Panc1 (cell line): ENCODE data around the gene CLDN4. TPM values are rescaled to one million over a fixed set of nuclear protein-coding genes. Genes with fewer than 3 reads are reported as not detected.
A peak's percentile ranks its signal among the peaks of the same experiment; 100 is the strongest.

Source experiments
- ATAC-seq: fragments of 200-7000 bp; cut with Tn5 transposase; 2 replicates; pipeline ENCODE4 v1.9.1; 2020; ENCODE audit warnings: mild to moderate bottlenecking, moderate library complexity
- BruUV-seq: library from RNA; stranded (reverse); fragments of 400-500 nt; replicated peaks from 2 replicates; lab custom pipeline; 2021; lab: Mats Ljungman, UMichigan
- CTCF ChIA-PET: fragments of 300-600 bp; sonication (Branson Sonifier 250); formaldehyde crosslinking; loops from one replicate; lab custom pipeline; 2022; ENCODE audit warnings: antibody characterized with exemption; lab: Charles Lee
- POLR2A ChIA-PET: fragments of 300-600 bp; sonication (Branson Sonifier 250); formaldehyde crosslinking; loops from one replicate; lab custom pipeline; 2022; ENCODE audit warnings: antibody characterized with exemption; lab: Charles Lee
- DNase-seq: peaks from one replicate; pipeline ENCODE4 v3.0.0-alpha.2; 2010; ENCODE audit warnings: low read depth, low spot score
- H3K27ac ChIP-seq: 2 replicates; pipeline ENCODE4 v1.5.1; 2011; ENCODE audit warnings: mild to moderate bottlenecking, low read length, inconsistent platforms
- H3K27me3 ChIP-seq: fragments of 200-500 bp; sonication (Bioruptor generic); 2 replicates; pipeline ENCODE4 v1.6.0; 2014; ENCODE audit warnings: low read length, inconsistent platforms; ENCODE audit not compliant: control insufficient read depth, insufficient read depth
- H3K36me3 ChIP-seq: fragments of 200-500 bp; sonication (Bioruptor generic); 2 replicates; pipeline ENCODE4 v1.5.1; 2014; ENCODE audit warnings: inconsistent platforms, mild to moderate bottlenecking, low read length, moderate library complexity; ENCODE audit not compliant: control insufficient read depth, insufficient read depth
- H3K4me1 ChIP-seq: 2 replicates; pipeline ENCODE4 v1.5.1; 2011; ENCODE audit warnings: inconsistent platforms, mild to moderate bottlenecking, low read length, moderate library complexity; ENCODE audit not compliant: control insufficient read depth, insufficient read depth
- H3K4me3 ChIP-seq, 2 experiments: 2 replicates each; pipeline ENCODE4 v1.5.1; 2011 to 2012; ENCODE audit warnings: low read depth in 2 of 2, low read length in 2 of 2, mild to moderate bottlenecking in 2 of 2, inconsistent platforms in 1 of 2, moderate library complexity in 1 of 2
- H3K9me3 ChIP-seq: fragments of 200-500 bp; sonication (Bioruptor generic); 2 replicates; pipeline ENCODE4 v1.5.1; 2014; ENCODE audit warnings: low read depth, mild to moderate bottlenecking, inconsistent platforms, low read length, moderate library complexity; ENCODE audit not compliant: control insufficient read depth, insufficient read depth
- CTCF ChIP-seq: fragments of 450-650 bp; IDR thresholded peaks from 2 replicates; pipeline ENCODE4 v1.5.1; 2017; ENCODE audit warnings: mild to moderate bottlenecking
- POLR2AphosphoS5 ChIP-seq: IDR thresholded peaks from 2 replicates; pipeline ENCODE4 v1.6.1; 2012; ENCODE audit warnings: mild to moderate bottlenecking, low read depth, low read length, moderate library complexity
- REST ChIP-seq, 2 experiments: IDR thresholded peaks; 2 replicates each; pipeline ENCODE4 v1.6.1; 2011 to 2012; ENCODE audit warnings: low read depth in 2 of 2, control low read depth in 1 of 2, low read length in 1 of 2, mild to moderate bottlenecking in 1 of 2, moderate library complexity in 1 of 2; ENCODE audit not compliant: insufficient read depth in 1 of 2
- SIN3A ChIP-seq: IDR thresholded peaks from 2 replicates; pipeline ENCODE4 v1.6.1; 2012; ENCODE audit warnings: low read depth, mild to moderate bottlenecking, low read length, moderate library complexity, borderline replicate concordance; ENCODE audit not compliant: insufficient read depth
- TCF7L2 ChIP-seq: IDR thresholded peaks from 2 replicates; pipeline ENCODE4 v1.6.1; 2011; ENCODE audit warnings: mild to moderate bottlenecking, low read depth, low read length, inconsistent platforms
- in situ Hi-C: cut with HindIII; loops from 2 replicates; pipeline ENCODE4 v1.10.0; 2016; ENCODE audit warnings: low sequenced_read_pairs, low pct_unique_long_range_greater_than_20kb
- intact Hi-C: fragments of 100-400 bp; cut with micrococcal nuclease; formaldehyde crosslinking; loops from one replicate; pipeline ENCODE4 v1.10.0; 2022; ENCODE audit not compliant: unreplicated experiment
- total RNA-seq: library from RNA; stranded (reverse); gene quantifications from one replicate; pipeline ENCODE4 v1.2.1, GENCODE V29; 2021; ENCODE audit not compliant: unreplicated experiment

The CLDN4 gene
- total RNA-seq, 1 experiment from 2014 or later = 295 TPM

- in situ Hi-C loops = no loop called here
- no peaks in the 10 kb centered on the region; the same call in 1 of the 2 replicates for H3K36me3 ChIP-seq
- no TSS peak for BruUV-seq
- H3K4me3 ChIP-seq = peak overlapping the region in 1 of 2 experiments; percentile 15; a peak in 2 of 4 replicates
- H3K9me3 ChIP-seq = no peaks in the 10 kb centered on the region
- CTCF ChIA-PET = interaction anchor here (0.6 to 1.0 kb wide), 3 partner anchors 15 to 255 kb away, joined by 4 to 5 read pairs (median 5); partner anchors contain the start of gene METTL27
- H3K27ac ChIP-seq = peak overlapping the region; percentile 79
- ATAC-seq = peak; percentile 57
- POLR2A ChIA-PET = interaction anchor here (0.6 to 0.9 kb wide), 2 partner anchors 48 to 87 kb away, joined by 3 to 11 read pairs; no protein-coding TSS in a partner anchor
- H3K4me1 ChIP-seq = peaks cover 54% of the 10 kb centered on the region
- no peaks in the 10 kb centered on the region for H3K27me3 ChIP-seq
- intact Hi-C loops = no loop called here
- peak; percentile 78 for DNase-seq
- TF ChIP-seq SIN3A (no peak), TCF7L2 (peak; percentile 86), REST (IDR thresholded peaks at IDR 0.05; ENCODE audit: insufficient read depth in 1 of 2, low read depth in 2 of 2, low read length in 1 of 2) (peak in 1 of 2 experiments; percentile 56; a peak in 1 of 4 replicates), CTCF (no peak), POLR2AphosphoS5 (peak; percentile 55)
Observed at GRCh38 chr7:73827567-73828106, 3.2 kb upstream of the CLDN4 start.

GRCh38 chr7:73828107-73828803 is 2.5 kb upstream of the CLDN4 start:
- DNase-seq = peak; percentile 88
- in situ Hi-C loops (no loop called here), intact Hi-C loops (no loop called here)
- no peak for TF ChIP-seq CTCF
- no peak for TF ChIP-seq POLR2AphosphoS5
- no peak for TF ChIP-seq SIN3A
- TF ChIP-seq TCF7L2 = no peak
- no peak for TF ChIP-seq REST (IDR thresholded peaks at IDR 0.05; ENCODE audit: insufficient read depth in 1 of 2, low read depth in 2 of 2, low read length in 1 of 2)
- BruUV-seq = no TSS peak
- H3K4me1 ChIP-seq = peaks cover 48% of the 10 kb centered on the region
- POLR2A ChIA-PET = interaction anchor here (0.6 to 0.9 kb wide), 2 partner anchors 48 to 88 kb away, joined by 3 to 11 read pairs; no protein-coding TSS in a partner anchor
- H3K36me3 ChIP-seq = no peaks in the 10 kb centered on the region; the same call in 1 of the 2 replicates
- no peaks in the 10 kb centered on the region for H3K9me3 ChIP-seq
- peak overlapping the region in 1 of 2 experiments; percentile 33; a peak in 2 of 4 replicates for H3K4me3 ChIP-seq
- ATAC-seq = peak; percentile 62
- CTCF ChIA-PET = interaction anchor here (1.0 kb wide), 1 partner anchor 17 kb away, joined by 4 read pairs; no protein-coding TSS in a partner anchor
- no peaks in the 10 kb centered on the region for H3K27me3 ChIP-seq
- H3K27ac ChIP-seq = peak overlapping the region; percentile 96
